Ascending aorta (tissue), 2 donors: ENCODE results near the gene SPAG9. TPM values are rescaled to one million over a fixed set of nuclear protein-coding genes. Genes with fewer than 3 reads are reported as not detected.

ENCODE experiments used
- DNase-seq, 2 donors: peaks; one replicate each; pipeline ENCODE4 v3.0.0-alpha.2; 2019; ENCODE audit warnings: low spot score in 2 of 2
- H3K27ac ChIP-seq, 2 donors: fragments of 200-600 bp; sonication (generic); one replicate each; pipeline ENCODE4 v1.5.1; 2016 to 2017; ENCODE audit warnings: mild to moderate bottlenecking in 1 of 2
- H3K27me3 ChIP-seq: fragments of 200-600 bp; sonication (generic); one replicate; pipeline ENCODE4 v1.5.1; 2017
- H3K36me3 ChIP-seq, 2 donors: fragments of 200-600 bp; sonication (generic); one replicate each; pipeline ENCODE4 v1.5.1; 2016
- H3K4me1 ChIP-seq, 2 donors: fragments of 200-600 bp; sonication (generic); one replicate each; pipeline ENCODE4 v1.5.1; 2016 to 2017; ENCODE audit warnings: mild to moderate bottlenecking in 1 of 2
- H3K4me3 ChIP-seq, 2 donors: fragments of 200-600 bp; sonication (generic); one replicate each; pipeline ENCODE4 v1.5.1; 2016 to 2017; ENCODE audit warnings: mild to moderate bottlenecking in 1 of 2
- H3K9me3 ChIP-seq, 2 donors: fragments of 200-600 bp; sonication (generic); one replicate each; pipeline ENCODE4 v1.5.1; 2016
- CTCF ChIP-seq, 3 experiments: fragments of 200-600 bp in 2 of 3; fragments of 450-650 bp in 1 of 3; sonication (generic) in 2 of 3; IDR thresholded peaks; one replicate each; pipeline ENCODE4 v1.5.1; 2016 to 2019; ENCODE audit warnings: antibody characterized with exemption in 3 of 3, mild to moderate bottlenecking in 1 of 3, moderate library complexity in 1 of 3
- intact Hi-C: fragments of 100-400 bp; cut with DNase I; formaldehyde crosslinking; loops from one replicate; pipeline ENCODE4 v1.15.1; 2023
- total RNA-seq: library from RNA; depleted of rRNA; stranded (reverse); fragments of >200 nt; gene quantifications from one replicate; pipeline ENCODE4 v1.1.0, GENCODE V29; 2016

The SPAG9 gene
- total RNA-seq, 1 donor from 2014 or later: 41.3 TPM

GRCh38 chr17:50939795-50940684, 180.6 kb downstream of the SPAG9 start:
- Histone ChIP-seq H3K9me3 (no peaks in the 10 kb centered on the region), H3K4me1 (peaks cover 6 to 21% of the 10 kb centered on the region in 2 donors), H3K27ac (no peak overlapping the region), H3K27me3 (no peaks in the 10 kb centered on the region), H3K4me3 (no peak overlapping the region), H3K36me3 (no peaks in the 10 kb centered on the region)
- TF ChIP-seq CTCF (IDR thresholded peaks at IDR 0.05): no peak
- no peak for DNase-seq
- intact Hi-C loops: no loop called here

- Histone ChIP-seq H3K27ac (no peak overlapping the region), H3K4me3 (no peak overlapping the region), H3K27me3 (no peaks in the 10 kb centered on the region), H3K9me3 (no peaks in the 10 kb centered on the region), H3K36me3 (no peaks in the 10 kb centered on the region), H3K4me1 (peaks cover under 1 to 21% of the 10 kb centered on the region in 2 donors)
- DNase-seq: no peak
- intact Hi-C loops: no loop called here
- TF ChIP-seq CTCF (IDR thresholded peaks at IDR 0.05): no peak
These were observed 181.2 kb downstream of the SPAG9 start for GRCh38 chr17:50939542-50939794.

GRCh38 chr17:50938821-50939541, 181.7 kb downstream of the SPAG9 start:
- no peak for TF ChIP-seq CTCF (IDR thresholded peaks at IDR 0.05)
- no peaks in the 10 kb centered on the region for H3K27me3 ChIP-seq
- no peaks in the 10 kb centered on the region for H3K36me3 ChIP-seq
- no peak for DNase-seq
- H3K4me3 ChIP-seq: no peak overlapping the region
- intact Hi-C loops: no loop called here
- H3K27ac ChIP-seq: no peak overlapping the region
- no peaks in the 10 kb centered on the region for H3K9me3 ChIP-seq
- peaks cover 0 to 18% of the 10 kb centered on the region in 2 donors for H3K4me1 ChIP-seq

- peak overlapping the region; percentile 81 to 82 for H3K27ac ChIP-seq
- DNase-seq: no peak
- intact Hi-C loops: loop anchor here (1.0 kb wide), 1 partner anchor 14 kb away; no protein-coding TSS in a partner anchor
- H3K27me3 ChIP-seq: no peaks in the 10 kb centered on the region
- H3K9me3 ChIP-seq: no peaks in the 10 kb centered on the region
- no peak overlapping the region for H3K4me3 ChIP-seq
- no peak for TF ChIP-seq CTCF (IDR thresholded peaks at IDR 0.05)
- peaks cover 14 to 25% of the 10 kb centered on the region in 2 donors for H3K4me1 ChIP-seq
- no peaks in the 10 kb centered on the region for H3K36me3 ChIP-seq
These were observed 184.7 kb downstream of the SPAG9 start for GRCh38 chr17:50935996-50936266.

GRCh38 chr17:50935221-50935995, 185.3 kb downstream of the SPAG9 start:
- intact Hi-C loops: loop anchor here (1.0 kb wide), 1 partner anchor 15 kb away; no protein-coding TSS in a partner anchor
- Histone ChIP-seq H3K4me1 (peaks cover 18 to 30% of the 10 kb centered on the region in 2 donors), H3K27ac (peak overlapping the region; percentile 81 to 82), H3K4me3 (no peak overlapping the region), H3K9me3 (no peaks in the 10 kb centered on the region), H3K36me3 (no peaks in the 10 kb centered on the region), H3K27me3 (no peaks in the 10 kb centered on the region)
- TF ChIP-seq CTCF (IDR thresholded peaks at IDR 0.05): no peak
- DNase-seq: peak; percentile 81 to 94
